HUES6 (cell line): ENCODE measurements around the gene NID2.

Experiments used
- H3K27ac ChIP-seq: 2 replicates; pipeline ENCODE4 v1.7.0; 2013; ENCODE audit warnings: low read depth, mild to moderate bottlenecking, low read length, inconsistent platforms
- H3K27me3 ChIP-seq: 2 replicates; pipeline ENCODE4 v1.6.1; 2013; ENCODE audit warnings: low read length; ENCODE audit not compliant: control insufficient read depth, insufficient read depth
- H3K36me3 ChIP-seq: 2 replicates; pipeline ENCODE4 v1.6.1; 2013; ENCODE audit warnings: low read length; ENCODE audit not compliant: control insufficient read depth, insufficient read depth
- H3K4me1 ChIP-seq: 2 replicates; pipeline ENCODE4 v1.6.1; 2013; ENCODE audit warnings: low read length; ENCODE audit not compliant: control insufficient read depth, insufficient read depth
- H3K4me3 ChIP-seq: 2 replicates; pipeline ENCODE4 v1.5.1; 2013; ENCODE audit warnings: low read depth, low read length
- H3K9ac ChIP-seq: one replicate; pipeline ENCODE4 v1.6.1; 2013; ENCODE audit warnings: mild to moderate bottlenecking, low read length
- H3K9me3 ChIP-seq: 2 replicates; pipeline ENCODE4 v1.6.1; 2013; ENCODE audit warnings: low read depth, low read length; ENCODE audit not compliant: control insufficient read depth, insufficient read depth

NID2 gene

DNA sequence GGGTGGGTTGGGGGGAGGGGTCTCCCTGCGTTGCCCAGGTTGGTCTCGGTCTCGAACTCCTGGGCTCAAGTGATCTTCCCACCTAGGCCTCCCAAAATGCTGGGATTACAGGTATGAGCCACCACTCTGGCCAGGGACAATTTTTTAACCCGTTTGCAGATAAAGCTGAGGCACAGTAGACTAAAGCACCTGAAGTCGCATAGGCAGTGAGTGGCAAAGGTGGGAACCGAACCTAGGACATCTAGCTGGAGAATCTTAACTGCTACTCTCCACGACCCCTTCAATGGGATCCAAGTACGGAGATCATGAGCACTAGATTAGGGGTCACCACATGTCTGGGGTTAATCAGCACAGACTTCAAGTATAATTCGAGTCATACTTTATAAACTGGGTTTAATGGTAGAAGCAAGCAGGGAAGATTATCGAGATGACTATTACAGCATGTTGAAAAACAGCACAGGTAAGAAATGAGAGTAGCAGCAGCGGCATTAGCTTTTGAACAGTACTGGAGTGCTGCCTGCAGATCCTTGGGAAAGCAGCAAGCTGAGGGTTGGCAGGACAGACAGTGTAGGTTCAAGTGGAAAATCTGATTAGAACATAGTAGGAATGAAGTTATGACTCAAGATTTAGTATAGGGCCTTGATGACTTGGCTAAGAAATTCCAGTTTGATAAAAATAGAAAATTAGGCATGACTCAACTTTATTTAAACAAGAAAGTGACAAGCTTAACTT, 23.9 kb downstream of the NID2 start:
- Histone ChIP-seq H3K36me3 (0 out of 2 replicates have a peak, but pooled peaks cover 4% of the 10 kb centered on the region), H3K27ac (no peak overlapping the region), H3K27me3 (no peaks in the 10 kb centered on the region), H3K4me1 (peaks cover 7% of the 10 kb centered on the region), H3K9ac (no peak overlapping the region), H3K9me3 (no peaks in the 10 kb centered on the region), H3K4me3 (no peak overlapping the region)

DNA sequence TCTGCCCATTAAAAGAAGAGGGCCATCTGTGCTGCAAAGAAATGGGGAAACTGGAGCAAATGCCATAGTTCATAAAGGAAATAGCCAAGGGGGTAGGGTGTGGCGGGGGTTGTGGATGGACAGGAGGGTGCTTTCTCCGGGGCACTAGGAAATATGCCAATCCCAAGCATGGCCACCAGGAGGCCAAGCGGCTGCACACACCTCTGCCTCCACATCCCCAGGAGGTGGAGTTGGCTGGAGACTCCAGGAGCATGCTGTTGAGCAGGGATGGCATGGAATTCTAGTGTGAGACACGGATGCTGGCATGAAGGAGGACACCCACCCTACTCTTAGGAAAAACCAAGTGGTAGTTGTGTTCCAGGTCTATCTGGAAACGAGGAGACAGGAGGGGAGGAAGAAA, 25.2 kb downstream of the NID2 start:
- peaks cover 2% of the 10 kb centered on the region; the same call in 1 of the 2 replicates for H3K4me1 ChIP-seq
- H3K4me3 ChIP-seq, result no peak overlapping the region
- H3K27me3 ChIP-seq, result no peaks in the 10 kb centered on the region
- H3K36me3 ChIP-seq, result 0 out of 2 replicates have a peak, but pooled peaks cover 4% of the 10 kb centered on the region
- no peaks in the 10 kb centered on the region for H3K9me3 ChIP-seq
- H3K9ac ChIP-seq, result no peak overlapping the region
- H3K27ac ChIP-seq, result no peak overlapping the region

DNA sequence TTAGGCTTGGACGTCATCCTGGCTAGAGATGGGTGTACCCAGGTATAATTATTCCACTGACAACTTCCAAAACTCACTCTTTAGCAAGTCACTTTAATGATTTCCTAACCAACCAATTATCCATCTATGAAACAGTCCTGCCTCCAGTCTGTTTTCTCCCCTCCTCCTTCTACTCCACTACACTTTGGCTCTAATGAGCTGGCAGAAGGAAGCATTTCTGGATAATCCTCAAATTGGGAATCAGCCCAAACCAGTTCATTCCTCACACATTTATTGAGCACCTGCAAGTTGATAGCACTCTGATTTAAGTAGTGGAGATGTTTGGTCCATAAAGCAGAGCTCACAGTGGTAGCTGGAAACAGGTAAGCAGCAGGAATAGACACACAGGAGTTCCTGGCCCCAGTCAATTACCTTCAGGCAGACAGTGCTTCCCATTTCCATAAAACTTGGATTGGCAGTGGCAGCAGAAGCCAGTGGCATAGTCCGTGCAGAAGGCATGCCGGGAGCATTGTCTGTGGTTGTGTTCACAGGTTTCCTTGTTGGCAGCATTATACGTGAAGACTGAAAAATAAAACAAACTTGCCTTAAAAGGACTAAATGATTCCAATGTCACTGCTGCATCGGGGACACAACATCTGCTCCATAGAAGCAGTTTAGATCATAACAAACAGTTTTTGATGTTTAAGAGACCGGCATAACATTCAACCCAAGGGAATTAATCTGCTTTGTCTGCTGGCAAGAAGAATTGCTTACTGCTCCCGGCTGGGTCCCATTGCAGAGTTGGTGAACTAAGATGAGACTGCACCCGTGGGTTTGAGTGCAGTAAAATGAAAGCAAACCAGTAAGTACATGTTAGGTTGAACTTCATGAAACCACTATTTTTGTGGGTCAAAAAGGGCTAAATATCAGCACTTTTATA, 26.2 kb downstream of the NID2 start:
- Histone ChIP-seq H3K27me3 (no peaks in the 10 kb centered on the region), H3K27ac (no peak overlapping the region), H3K9me3 (no peaks in the 10 kb centered on the region), H3K4me1 (no peaks in the 10 kb centered on the region), H3K9ac (no peak overlapping the region), H3K4me3 (no peak overlapping the region), H3K36me3 (0 out of 2 replicates have a peak, but pooled peaks cover 4% of the 10 kb centered on the region)

DNA sequence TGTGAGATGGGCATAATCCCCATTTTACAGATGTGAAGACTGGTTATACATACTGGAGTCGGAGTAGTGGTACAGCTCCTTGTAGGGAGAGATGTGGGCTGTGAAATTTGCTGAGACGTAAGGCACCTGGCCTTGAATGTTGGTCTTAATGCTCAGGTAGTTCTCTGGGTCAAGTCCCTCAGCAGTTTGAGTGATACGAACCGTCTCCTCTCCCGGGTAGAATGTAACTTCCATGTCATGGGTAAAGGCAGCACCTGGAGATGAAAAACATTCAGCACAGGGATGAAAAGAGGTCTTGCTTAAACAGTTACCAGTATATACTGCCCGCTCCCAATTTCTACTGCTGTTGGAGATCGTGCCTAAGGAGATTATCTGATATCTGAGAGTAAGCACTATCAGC, 28.3 kb downstream of the NID2 start:
- Histone ChIP-seq H3K27ac (no peak overlapping the region), H3K27me3 (no peaks in the 10 kb centered on the region), H3K9me3 (no peaks in the 10 kb centered on the region), H3K9ac (no peak overlapping the region), H3K36me3 (0 out of 2 replicates have a peak, but pooled peaks cover 4% of the 10 kb centered on the region), H3K4me3 (no peak overlapping the region), H3K4me1 (no peaks in the 10 kb centered on the region)

DNA sequence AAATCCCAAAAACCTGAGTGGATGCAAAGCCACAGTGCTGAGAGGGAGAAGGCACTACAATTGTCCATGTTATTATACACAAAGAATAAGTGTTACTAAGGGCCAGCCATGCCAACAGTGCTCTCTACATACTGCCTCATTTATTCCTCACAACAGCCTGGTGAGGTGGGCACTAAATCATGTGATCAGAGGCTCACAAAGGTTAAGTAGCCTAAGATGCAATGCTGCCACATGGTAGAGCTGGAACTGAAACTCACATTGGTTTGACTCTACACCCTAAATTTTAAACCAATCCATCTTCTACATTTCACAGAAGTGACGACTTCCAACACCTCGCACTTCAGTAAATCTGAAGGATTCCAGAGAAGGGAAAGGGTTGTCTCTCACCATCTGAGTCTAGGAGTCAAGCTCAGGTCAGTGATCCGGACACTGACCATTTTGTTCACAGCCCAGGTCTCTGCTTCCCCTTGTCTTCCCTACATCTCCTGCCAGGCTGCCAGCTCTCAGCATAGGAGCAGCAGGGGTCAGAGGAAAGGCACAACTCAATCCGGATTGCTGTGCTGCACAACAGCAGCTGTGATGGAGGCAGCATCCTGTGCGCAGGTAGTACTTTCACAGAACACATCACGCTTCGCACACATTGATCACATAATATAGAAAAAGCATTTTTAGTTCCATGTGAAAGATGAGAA, 29.6 kb downstream of the NID2 start:
- H3K9me3 ChIP-seq, result no peaks in the 10 kb centered on the region
- H3K4me1 ChIP-seq, result no peaks in the 10 kb centered on the region
- no peaks in the 10 kb centered on the region for H3K27me3 ChIP-seq
- no peak overlapping the region for H3K27ac ChIP-seq
- no peak overlapping the region for H3K4me3 ChIP-seq
- H3K36me3 ChIP-seq, result 0 out of 2 replicates have a peak, but pooled peaks cover 4% of the 10 kb centered on the region
- H3K9ac ChIP-seq, result no peak overlapping the region

DNA sequence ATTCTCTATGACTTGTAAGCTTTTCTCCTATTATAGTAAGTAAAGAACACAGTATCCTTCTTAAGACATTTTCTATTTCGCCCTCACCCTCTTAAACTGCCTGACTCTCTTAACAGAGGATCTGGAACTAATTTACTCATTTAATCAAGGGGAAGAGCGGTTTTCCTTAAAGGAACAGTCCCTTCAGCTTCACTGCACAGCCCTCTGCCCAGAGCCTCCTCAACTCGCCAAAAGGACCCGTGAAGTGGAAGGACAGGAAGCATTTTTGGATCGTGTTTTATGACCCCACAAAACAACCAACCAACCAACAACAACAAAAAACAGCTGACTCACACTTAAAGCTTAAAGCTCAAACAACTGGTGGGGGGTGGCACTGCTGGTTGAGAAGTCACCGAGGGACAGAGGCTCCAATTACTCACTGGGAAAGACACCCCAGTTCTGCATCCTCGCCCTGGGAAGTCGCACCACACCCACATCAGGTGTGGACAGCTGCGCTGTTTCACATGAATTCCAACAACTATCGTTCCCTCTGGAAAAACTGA, 35.7 kb downstream of the NID2 start:
- Histone ChIP-seq H3K36me3 (0 out of 2 replicates have a peak, but pooled peaks cover 2% of the 10 kb centered on the region), H3K9ac (no peak overlapping the region), H3K4me3 (no peak overlapping the region), H3K27me3 (no peaks in the 10 kb centered on the region), H3K9me3 (no peaks in the 10 kb centered on the region), H3K4me1 (peaks cover 14% of the 10 kb centered on the region), H3K27ac (no peak overlapping the region)

DNA sequence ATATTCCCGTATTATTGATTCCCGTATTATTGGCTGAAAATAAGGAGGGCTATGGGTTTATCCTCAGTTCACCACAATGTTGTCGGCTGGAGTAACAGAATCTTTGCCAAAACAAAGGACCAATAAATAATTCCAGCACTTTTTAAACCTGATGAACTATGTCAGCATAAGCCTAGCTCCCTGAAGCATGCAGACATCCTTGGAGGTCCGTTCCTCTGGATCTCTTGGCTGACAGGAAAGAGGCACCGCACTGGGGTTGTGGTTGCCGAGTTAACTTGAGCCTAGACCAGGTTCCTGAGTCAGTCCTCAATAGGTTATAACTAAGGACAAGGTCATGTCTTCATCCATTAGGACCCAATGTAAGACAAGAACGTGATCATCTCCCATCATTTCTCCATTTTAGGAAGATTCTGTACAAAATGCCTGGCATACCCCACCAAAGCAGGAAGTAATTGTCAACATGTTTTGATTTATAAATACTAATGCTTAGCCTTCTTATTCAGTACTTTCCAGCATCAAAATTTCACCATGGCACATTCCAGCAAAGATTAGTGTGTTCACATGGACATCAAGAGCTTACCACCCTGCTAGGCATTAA, 36.6 kb downstream of the NID2 start:
- Histone ChIP-seq H3K9me3 (no peaks in the 10 kb centered on the region), H3K36me3 (0 out of 2 replicates have a peak, but pooled peaks cover 2% of the 10 kb centered on the region), H3K27ac (no peak overlapping the region), H3K4me1 (peaks cover 14% of the 10 kb centered on the region), H3K4me3 (no peak overlapping the region), H3K9ac (no peak overlapping the region), H3K27me3 (no peaks in the 10 kb centered on the region)

DNA sequence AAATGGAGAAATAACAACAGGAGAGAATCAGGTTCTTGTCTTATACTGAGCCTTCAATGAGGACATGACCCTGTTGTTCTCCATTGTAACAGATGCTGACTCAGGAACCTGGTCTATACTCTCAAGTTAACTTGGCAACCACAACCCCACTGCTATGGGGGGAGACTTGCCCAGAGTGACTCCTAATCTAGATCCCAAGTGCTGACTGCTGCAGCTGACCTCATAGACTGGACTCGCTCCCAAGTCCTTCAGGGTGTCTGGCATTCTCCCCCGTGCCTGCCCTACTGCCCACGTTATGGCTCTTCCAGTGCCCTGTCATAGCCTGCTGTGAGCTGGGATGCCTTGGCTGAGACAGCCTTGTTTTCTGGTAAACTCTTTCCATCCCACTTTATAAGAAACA, 37.1 kb downstream of the NID2 start:
- no peaks in the 10 kb centered on the region for H3K27me3 ChIP-seq
- H3K4me3 ChIP-seq, result no peak overlapping the region
- no peak overlapping the region for H3K9ac ChIP-seq
- H3K36me3 ChIP-seq, result 0 out of 2 replicates have a peak, but pooled peaks cover 2% of the 10 kb centered on the region
- peaks cover 14% of the 10 kb centered on the region for H3K4me1 ChIP-seq
- H3K27ac ChIP-seq, result no peak overlapping the region
- no peaks in the 10 kb centered on the region for H3K9me3 ChIP-seq

DNA sequence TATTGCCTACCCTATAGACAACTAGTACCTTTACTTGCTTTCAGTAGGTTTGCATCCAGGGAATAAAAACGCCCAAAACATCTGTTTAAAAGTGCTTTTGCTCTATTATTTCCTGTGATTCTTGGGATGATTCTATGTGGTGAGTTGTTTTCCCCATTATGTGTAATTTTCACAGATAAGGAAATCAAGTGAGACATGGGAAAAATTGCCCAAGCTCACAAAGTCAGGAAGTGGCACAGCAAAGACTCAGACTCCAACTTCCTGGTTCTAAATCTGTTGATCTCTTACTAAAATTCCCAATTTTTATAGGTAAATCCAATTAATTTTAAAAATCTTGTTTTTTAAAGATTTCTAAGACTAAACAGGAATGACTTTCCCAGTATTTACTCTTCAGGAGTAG, 39.0 kb downstream of the NID2 start:
- Histone ChIP-seq H3K4me3 (no peak overlapping the region), H3K27me3 (no peaks in the 10 kb centered on the region), H3K27ac (no peak overlapping the region), H3K4me1 (peaks cover 14% of the 10 kb centered on the region), H3K9ac (no peak overlapping the region), H3K36me3 (0 out of 2 replicates have a peak, but pooled peaks cover 2% of the 10 kb centered on the region), H3K9me3 (no peaks in the 10 kb centered on the region)

DNA sequence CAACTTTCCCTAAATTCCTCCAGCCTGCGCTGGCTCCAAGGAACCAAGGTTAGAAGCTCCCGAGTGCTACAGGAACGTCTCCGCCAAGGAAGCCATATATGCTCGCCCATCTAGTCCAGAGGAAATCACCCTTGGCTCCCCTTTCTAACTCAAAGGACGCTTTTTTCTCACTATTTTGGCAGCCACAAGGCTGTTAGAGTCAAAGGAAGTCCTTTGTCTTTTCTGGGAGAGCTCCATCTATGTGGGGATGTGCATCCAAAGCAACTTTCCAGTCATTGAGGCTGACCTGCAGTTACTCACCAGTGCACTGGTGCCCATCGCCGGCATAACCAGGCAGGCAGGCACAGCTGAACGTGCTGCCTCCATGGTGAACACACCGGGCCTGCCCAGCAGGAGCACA, 42.0 kb downstream of the NID2 start:
- Histone ChIP-seq H3K27me3 (no peaks in the 10 kb centered on the region), H3K9me3 (peaks cover 6% of the 10 kb centered on the region), H3K4me3 (no peak overlapping the region), H3K36me3 (0 out of 2 replicates have a peak, but pooled peaks cover 2% of the 10 kb centered on the region), H3K4me1 (peaks cover 3% of the 10 kb centered on the region; the same call in 1 of the 2 replicates), H3K9ac (no peak overlapping the region), H3K27ac (no peak overlapping the region)
